Measurements from ENCODE around the gene XPO6.

The XPO6 gene

GRCh38 chr16:28090646-28091377 lies 121.0 kb downstream of the XPO6 start:
- DNase-seq (ENCODE audit: low read depth), result no peak

GRCh38 chr16:28089992-28090365 lies 121.8 kb downstream of the XPO6 start:
- DNase-seq (ENCODE audit: low read depth), result no peak

GRCh38 chr16:28089205-28089991 lies 122.4 kb downstream of the XPO6 start:
- DNase-seq (ENCODE audit: low read depth), result no peak

GRCh38 chr16:28087675-28088300 lies 124.0 kb downstream of the XPO6 start:
- no peak for DNase-seq (ENCODE audit: low read depth)

- DNase-seq (ENCODE audit: low read depth), result no peak
Measured at GRCh38 chr16:28087140-28087660, 124.6 kb downstream of the XPO6 start.

- DNase-seq (ENCODE audit: low read depth), result no peak
Measured at GRCh38 chr16:28086186-28087139, 125.3 kb downstream of the XPO6 start.

- DNase-seq (ENCODE audit: low read depth), result no peak
Measured at GRCh38 chr16:28085389-28086171, 126.2 kb downstream of the XPO6 start.

GRCh38 chr16:28084209-28084608 lies 127.6 kb downstream of the XPO6 start:
- DNase-seq (ENCODE audit: low read depth), result no peak

GRCh38 chr16:28082624-28083023 lies 129.1 kb downstream of the XPO6 start:
- no peak for DNase-seq (ENCODE audit: low read depth)

- DNase-seq (ENCODE audit: low read depth), result no peak
Measured at GRCh38 chr16:28081391-28081968, 130.3 kb downstream of the XPO6 start.

GRCh38 chr16:28078261-28078660 lies 133.5 kb downstream of the XPO6 start:
- no peak for DNase-seq (ENCODE audit: low read depth)

GRCh38 chr16:28073836-28074235 lies 137.9 kb downstream of the XPO6 start:
- DNase-seq (ENCODE audit: low read depth), result no peak

- no peak for DNase-seq (ENCODE audit: low read depth)
Measured at GRCh38 chr16:28072087-28072486, 139.7 kb downstream of the XPO6 start.

- no peak for DNase-seq (ENCODE audit: low read depth)
Measured at GRCh38 chr16:28069971-28070794, 141.6 kb downstream of the XPO6 start.

- DNase-seq (ENCODE audit: low read depth), result no peak
Measured at GRCh38 chr16:28068976-28069375, 142.8 kb downstream of the XPO6 start.

- no peak for DNase-seq (ENCODE audit: low read depth)
Measured at GRCh38 chr16:28067604-28068379, 144.0 kb downstream of the XPO6 start.

- no peak for DNase-seq (ENCODE audit: low read depth)
Measured at GRCh38 chr16:28064706-28065249, 147.0 kb downstream of the XPO6 start.

- DNase-seq (ENCODE audit: low read depth), result no peak
Measured at GRCh38 chr16:28064150-28064549, 147.6 kb downstream of the XPO6 start.
